ENCODE data around the gene MAPK1.
"Not testable (repeated sequence)": the region's sequence is repeated elsewhere in the genome, so short reads cannot be mapped to it uniquely, and the experiment has no call there.

Gene MAPK1

GRCh38 chr22:21800552-21801303 is 66.7 kb downstream of the MAPK1 start:
- no peak overlapping the region for H3K4me3 ChIP-seq (ENCODE audit: low read depth, low read length)
- no peak for DNase-seq (ENCODE audit: low read depth)

DNA sequence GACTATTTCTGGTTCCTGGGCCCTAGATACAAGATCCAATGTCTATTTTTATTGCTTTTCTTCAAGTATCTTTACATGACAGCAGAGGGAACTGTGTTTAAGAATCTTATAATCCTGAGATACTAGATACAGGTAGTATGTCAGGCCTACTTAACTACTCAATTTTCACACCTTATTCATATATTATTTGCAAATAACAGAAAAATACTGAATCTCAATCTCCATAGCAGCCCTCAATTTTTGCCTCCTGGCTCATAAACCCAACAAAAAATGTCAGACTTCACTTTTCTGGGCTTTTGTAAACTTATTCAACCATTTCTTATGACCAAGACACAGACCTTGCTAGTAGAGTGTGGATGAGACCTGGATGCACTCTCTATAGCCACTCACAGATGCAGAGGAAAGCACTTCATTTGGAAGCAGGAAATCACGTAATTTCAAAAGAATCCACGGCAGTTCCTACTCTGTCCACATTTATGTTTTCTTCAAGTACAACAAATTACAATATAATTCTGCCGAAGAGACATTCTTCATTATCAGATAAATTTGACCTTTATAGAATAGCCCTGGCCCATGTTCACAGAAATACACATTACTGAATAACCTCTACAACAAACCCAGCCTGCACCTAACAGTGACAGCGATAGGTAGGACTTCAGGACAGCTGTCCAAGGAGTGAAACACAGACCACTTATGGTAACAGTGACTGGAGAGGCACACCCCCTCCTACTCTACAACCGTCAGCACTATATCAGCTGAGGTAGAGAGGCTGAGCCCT is 69.8 kb downstream of the MAPK1 start:
- H3K4me3 ChIP-seq (ENCODE audit: low read depth, low read length) = no peak overlapping the region
- DNase-seq (ENCODE audit: low read depth) = no peak

DNA sequence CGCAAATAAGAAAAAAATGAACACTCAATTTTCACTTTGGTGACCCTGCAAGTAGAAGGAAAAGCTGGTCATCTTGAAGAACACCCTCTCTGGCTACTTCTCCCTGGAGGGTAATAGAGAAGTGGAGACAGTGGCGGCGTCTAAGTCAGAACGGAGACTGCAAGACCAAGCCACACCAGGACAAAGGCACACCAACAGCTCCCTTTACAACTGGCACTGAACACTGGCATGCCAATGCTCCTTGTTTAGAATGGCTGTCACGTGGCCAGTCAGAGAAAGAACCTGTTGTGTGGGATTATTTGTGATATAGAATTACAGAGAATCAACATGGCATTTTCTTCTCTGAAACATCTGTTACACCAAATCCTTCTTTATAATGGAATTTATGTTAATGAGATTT is 70.6 kb downstream of the MAPK1 start:
- DNase-seq (ENCODE audit: low read depth) = no peak
- H3K4me3 ChIP-seq (ENCODE audit: low read depth, low read length) = no peak overlapping the region

- no peak for DNase-seq (ENCODE audit: low read depth)
- H3K4me3 ChIP-seq (ENCODE audit: low read depth, low read length) = no peak overlapping the region
These were observed 71.2 kb downstream of the MAPK1 start for GRCh38 chr22:21796231-21796630.

GRCh38 chr22:21793716-21794115 is 73.7 kb downstream of the MAPK1 start:
- DNase-seq (ENCODE audit: low read depth); H3K4me3 ChIP-seq (ENCODE audit: low read depth, low read length): not testable (repeated sequence)

DNA sequence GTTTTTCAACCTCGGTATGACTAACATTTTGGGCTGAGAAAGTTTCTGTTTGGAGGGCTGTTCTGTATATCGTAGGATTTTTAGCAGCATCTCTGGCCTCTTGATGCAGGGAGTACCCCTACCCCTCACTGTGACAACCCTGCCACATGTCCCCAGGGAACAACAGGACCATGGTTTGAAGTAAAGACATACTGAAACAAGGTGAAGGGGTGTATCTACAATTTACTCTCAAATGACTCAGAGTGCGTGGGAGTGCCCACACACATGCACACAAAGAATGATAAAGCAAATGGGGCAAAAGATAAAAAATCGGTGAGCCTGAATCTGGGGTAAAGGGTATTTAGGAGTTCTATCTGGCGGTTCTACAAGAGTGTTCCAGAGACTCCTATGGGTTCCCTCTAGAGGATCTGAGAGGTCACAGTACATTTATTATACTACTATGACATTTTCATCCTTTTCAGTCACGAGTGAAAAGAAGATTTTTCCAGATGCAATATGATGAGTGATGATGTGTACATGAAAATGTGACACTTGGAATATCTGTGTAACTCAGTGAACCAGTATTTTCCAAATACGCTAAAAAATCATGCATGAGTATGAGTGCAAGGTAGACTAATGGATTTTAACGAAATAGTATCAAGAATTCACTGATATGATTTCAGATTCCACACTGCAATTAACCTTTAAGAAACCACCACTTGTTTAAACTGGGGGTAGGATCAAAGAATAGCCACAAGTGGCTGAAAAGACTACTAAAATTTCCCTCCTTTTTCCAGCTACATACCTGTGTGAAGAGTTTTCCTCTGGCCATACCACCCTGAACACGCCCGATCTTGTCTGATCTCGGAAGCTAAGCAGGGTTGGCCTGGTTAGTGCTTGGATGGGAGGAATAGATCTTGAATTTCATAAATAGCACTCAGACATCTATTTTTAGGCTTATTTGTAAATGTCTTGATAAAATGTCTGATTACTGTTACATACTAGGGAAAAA is 75.5 kb downstream of the MAPK1 start:
- H3K4me3 ChIP-seq (ENCODE audit: low read depth, low read length) = no peak overlapping the region
- no peak for DNase-seq (ENCODE audit: low read depth)

- not testable (repeated sequence) for DNase-seq (ENCODE audit: low read depth)
These were observed 76.4 kb downstream of the MAPK1 start for GRCh38 chr22:21790849-21791610.

DNA sequence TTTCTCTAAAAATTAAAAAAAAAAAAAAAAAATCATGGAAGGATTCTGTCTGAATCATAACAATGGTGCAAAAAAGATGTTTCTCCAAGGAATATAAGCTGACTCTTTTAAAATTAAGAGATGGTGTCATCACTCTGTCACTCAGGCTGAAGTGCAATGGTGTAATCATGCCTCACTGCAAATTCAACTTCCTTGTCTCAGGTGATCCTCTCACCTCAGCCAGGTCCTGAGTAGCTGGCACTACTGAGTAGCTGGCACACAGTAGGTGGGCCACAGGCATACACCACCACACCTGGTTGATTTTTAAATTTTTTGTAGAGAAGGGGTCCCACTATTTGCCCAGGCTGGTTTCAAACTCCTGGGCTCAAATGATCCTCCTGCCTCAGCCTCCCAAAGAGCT is 77.1 kb downstream of the MAPK1 start:
- no peak for DNase-seq (ENCODE audit: low read depth)
- no peak overlapping the region for H3K4me3 ChIP-seq (ENCODE audit: low read depth, low read length)

More at GRCh38 chr22:21790849-21791610, 76.4 kb downstream of the MAPK1 start:
- H3K4me3 ChIP-seq (ENCODE audit: low read depth, low read length) = not testable (repeated sequence)

- not testable (repeated sequence) for DNase-seq (ENCODE audit: low read depth); H3K4me3 ChIP-seq (ENCODE audit: low read depth, low read length)
These were observed 79.9 kb downstream of the MAPK1 start for GRCh38 chr22:21787565-21787964.

- no peak for DNase-seq (ENCODE audit: low read depth)
- H3K4me3 ChIP-seq (ENCODE audit: low read depth, low read length) = no peak overlapping the region
These were observed 87.2 kb downstream of the MAPK1 start for GRCh38 chr22:21780259-21780658.

DNA sequence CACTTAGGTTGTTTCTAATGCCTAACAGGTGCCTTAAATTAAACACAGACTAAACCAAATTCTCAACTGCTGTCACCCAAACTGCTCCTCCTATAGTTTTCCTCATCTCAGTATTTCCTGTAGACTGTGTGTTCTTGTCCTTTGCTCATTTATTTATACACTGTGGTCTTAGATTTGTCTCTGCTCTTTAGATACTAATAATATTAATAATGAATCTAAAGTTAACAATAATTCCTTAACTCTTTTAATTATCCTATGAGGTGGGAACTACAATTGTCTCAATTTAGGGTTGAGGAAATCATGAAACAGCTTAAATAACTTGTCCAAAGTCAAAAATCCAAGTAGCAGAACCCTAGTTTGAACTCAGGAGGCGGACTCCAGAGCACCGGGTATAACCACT is 88.0 kb downstream of the MAPK1 start:
- DNase-seq (ENCODE audit: low read depth) = no peak
- no peak overlapping the region for H3K4me3 ChIP-seq (ENCODE audit: low read depth, low read length)

DNA sequence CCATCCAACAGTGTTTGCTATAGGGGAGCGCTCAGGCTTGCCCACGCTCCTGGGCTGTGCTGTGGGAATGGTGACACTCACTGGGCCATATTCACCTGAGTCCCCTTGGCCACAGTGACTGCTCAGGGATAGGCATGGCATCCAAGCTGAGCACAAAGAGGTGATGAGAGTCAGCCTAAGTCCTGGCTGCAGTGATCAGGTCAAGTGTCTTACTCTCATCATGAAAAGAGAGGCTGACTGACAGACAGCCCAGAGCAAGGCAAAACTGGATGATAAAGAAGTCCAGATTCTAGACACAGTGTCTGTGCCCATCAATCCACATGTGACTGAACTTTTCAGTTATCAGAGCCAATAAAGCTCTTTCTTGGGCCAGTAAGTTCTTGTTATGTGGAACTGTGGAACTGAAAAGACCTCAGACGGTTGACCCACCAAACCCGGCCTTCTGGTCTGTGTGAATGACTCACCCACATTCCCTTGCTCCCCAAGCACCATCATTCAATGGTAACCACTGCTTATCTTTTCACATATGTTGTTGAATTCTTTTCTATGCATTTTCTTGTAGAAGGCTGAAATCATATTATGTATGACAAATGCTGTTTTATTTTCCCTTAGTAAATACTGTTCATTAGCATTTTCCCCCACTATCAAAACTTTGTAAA is 88.6 kb downstream of the MAPK1 start:
- no peak overlapping the region for H3K4me3 ChIP-seq (ENCODE audit: low read depth, low read length)
- DNase-seq (ENCODE audit: low read depth) = no peak

DNA sequence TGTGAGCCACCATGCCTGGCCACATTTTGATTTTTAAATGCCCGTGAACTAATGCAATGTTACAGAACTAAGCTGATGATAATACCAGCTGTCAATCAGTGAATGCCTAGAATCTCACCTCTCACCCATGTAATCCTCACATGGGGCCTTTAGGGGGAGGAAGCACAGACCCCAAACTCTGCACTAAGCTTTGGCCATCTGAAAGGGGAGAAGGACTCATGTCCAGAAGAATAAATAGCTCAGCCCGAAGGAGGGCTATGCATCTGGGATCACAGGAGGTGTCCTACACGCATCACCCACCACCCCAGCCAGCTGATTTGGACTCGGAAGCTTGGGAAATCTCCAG is 95.8 kb downstream of the MAPK1 start:
- DNase-seq (ENCODE audit: low read depth) = no peak
- H3K4me3 ChIP-seq (ENCODE audit: low read depth, low read length) = no peak overlapping the region

DNA sequence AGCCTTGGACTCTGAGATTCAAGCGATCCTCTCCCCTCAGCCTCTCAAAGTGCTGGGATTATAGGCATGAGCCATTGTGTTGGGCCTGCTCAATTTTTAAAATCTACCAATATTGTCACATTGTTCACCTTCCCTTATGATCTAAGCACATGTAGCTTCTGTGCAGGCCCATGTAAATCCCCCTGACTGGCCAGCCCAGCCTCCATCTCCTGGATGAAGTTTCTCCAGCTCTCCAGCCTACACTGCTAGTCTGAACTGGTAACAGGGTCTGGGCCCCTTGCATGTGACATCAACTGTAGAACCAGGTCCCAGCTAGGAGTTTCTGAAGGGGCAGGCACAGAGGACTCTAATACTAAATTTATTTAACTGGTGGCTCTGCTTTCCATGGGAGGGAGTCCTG is 99.0 kb downstream of the MAPK1 start:
- no peak overlapping the region for H3K4me3 ChIP-seq (ENCODE audit: low read depth, low read length)
- DNase-seq (ENCODE audit: low read depth) = no peak

DNA sequence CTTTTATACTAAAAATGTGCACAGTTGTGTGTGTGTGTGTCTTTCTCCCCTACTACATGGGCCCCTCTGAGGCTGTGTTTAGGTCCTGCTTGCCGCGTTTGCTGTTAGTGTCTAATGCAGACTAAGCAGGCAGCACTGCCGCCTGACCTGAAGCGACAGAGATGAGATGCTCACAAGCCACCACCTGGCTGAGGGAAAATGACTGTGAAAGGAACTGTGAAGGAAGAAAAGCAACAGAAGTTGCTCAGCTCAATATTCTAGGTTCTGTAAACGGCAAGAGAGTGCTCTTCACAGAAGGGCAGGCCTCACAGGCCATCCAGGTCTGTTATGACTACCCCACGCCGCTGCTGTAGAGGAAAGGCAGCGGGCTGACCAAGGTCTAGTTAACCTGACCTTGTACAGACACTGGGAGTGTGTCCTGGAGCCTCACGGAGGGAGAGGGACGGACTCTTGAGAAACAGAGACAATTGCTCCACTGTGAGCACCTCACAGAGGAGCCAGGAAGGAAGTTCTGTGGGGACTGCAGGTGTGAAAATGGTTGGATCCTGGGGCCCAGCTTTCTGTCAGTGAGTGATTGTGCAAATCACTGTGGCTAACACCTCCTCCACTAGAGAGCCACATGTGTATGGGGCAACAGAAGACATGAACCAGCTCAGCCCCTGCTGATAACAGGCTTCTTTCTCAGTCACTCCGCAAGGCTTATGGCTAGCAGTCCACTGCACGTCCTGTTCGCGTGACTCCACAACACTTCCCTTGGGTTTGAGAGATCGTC is 100.6 kb downstream of the MAPK1 start:
- H3K4me3 ChIP-seq (ENCODE audit: low read depth, low read length) = no peak overlapping the region
- DNase-seq (ENCODE audit: low read depth) = no peak

- H3K4me3 ChIP-seq (ENCODE audit: low read depth, low read length) = no peak overlapping the region
- no peak for DNase-seq (ENCODE audit: low read depth)
These were observed 101.4 kb downstream of the MAPK1 start for GRCh38 chr22:21765909-21766529.

DNA sequence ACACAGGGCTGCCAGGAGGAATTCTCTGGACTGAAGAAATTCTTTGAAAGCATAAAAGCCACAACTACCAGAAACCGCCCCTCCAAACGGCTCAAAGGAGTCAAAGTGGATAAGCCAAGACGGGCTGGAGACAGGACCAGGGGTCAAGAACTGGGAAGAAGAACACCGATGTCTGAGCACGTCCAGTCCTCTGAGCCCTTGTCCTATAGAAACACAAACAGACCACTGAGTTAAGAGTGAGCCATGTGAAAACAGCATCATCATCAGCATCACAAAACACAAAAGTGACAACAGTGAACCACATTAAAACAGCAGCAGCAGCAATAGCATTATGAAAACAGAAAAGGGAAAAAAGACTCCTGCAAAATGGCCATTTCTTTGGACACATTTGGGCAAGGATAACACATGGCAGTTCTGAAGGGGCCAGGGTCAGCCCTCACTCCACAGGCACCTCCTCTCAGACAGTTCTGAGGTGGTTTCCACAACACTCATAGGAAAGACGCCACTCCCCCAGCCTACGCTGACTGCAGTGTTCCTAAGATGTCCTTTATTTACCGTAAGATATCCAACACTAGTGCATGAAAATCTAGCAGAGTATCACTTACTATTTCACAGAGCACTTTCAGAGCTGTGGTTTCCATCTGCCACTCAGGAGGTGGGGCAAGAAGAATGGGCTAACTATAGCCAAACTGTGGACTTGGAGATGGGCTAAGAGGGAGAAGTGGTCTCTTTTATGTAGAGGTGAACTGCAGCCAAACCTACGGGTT is 103.2 kb downstream of the MAPK1 start:
- no peak for DNase-seq (ENCODE audit: low read depth)
- no peak overlapping the region for H3K4me3 ChIP-seq (ENCODE audit: low read depth, low read length)
